GM23338 (cell line): ENCODE results near the gene FOXP1. TPM values are rescaled to one million over a fixed set of nuclear protein-coding genes. Genes with fewer than 3 reads are reported as not detected.

ENCODE experiments used
- ATAC-seq: fragments of 200-7000 bp; cut with Tn5 transposase; 3 replicates; pipeline ENCODE4 v1.9.1; 2020
- DNase-seq: peaks from one replicate; pipeline ENCODE4 v3.0.0-alpha.2; 2015; ENCODE audit warnings: low spot score
- H2AFZ ChIP-seq: fragments of 200-600 bp; sonication (generic); 2 replicates; pipeline ENCODE4 v1.8.0; 2016; ENCODE audit warnings: antibody characterized with exemption, mild to moderate bottlenecking, moderate library complexity
- H3F3A ChIP-seq: fragments of 200-600 bp; sonication (generic); replicated peaks from 2 replicates; pipeline ENCODE4 v1.8.0; 2017; ENCODE audit warnings: antibody characterized with exemption, mixed run types, low read depth
- H3K27ac ChIP-seq: fragments of 200-600 bp; sonication (generic); 2 replicates; pipeline ENCODE4 v1.6.1; 2016; ENCODE audit warnings: low read depth
- H3K27me3 ChIP-seq: fragments of 200-600 bp; sonication (generic); 2 replicates; pipeline ENCODE4 v1.8.0; 2016; ENCODE audit warnings: mild to moderate bottlenecking, mixed run types, moderate library complexity; ENCODE audit not compliant: insufficient read depth
- H3K36me3 ChIP-seq: fragments of 200-600 bp; sonication (generic); 2 replicates; pipeline ENCODE4 v1.8.0; 2016; ENCODE audit warnings: mild to moderate bottlenecking; ENCODE audit not compliant: insufficient read depth
- H3K4me1 ChIP-seq: fragments of 200-600 bp; sonication (generic); 2 replicates; pipeline ENCODE4 v1.8.0; 2016; ENCODE audit warnings: mild to moderate bottlenecking, moderate library complexity; ENCODE audit not compliant: insufficient read depth
- H3K4me2 ChIP-seq: fragments of 200-600 bp; sonication (generic); 2 replicates; pipeline ENCODE4 v1.7.1; 2017; ENCODE audit warnings: mixed run types
- H3K4me3 ChIP-seq: fragments of 200-600 bp; sonication (generic); 2 replicates; pipeline ENCODE4 v1.6.1; 2016; ENCODE audit warnings: mixed run types
- H3K79me2 ChIP-seq: fragments of 200-600 bp; sonication (generic); replicated peaks from 2 replicates; pipeline ENCODE4 v1.8.0; 2017; ENCODE audit warnings: mild to moderate bottlenecking; ENCODE audit not compliant: insufficient read depth
- H3K9me2 ChIP-seq: fragments of 200-600 bp; sonication (generic); 2 replicates; pipeline ENCODE4 v1.8.0; 2017; ENCODE audit not compliant: insufficient read depth
- H4K20me1 ChIP-seq: fragments of 200-600 bp; sonication (generic); replicated peaks from 2 replicates; pipeline ENCODE4 v1.8.0; 2017; ENCODE audit warnings: mild to moderate bottlenecking; ENCODE audit not compliant: insufficient read depth
- H3K27ac Mint-ChIP-seq: 2 replicates; pipeline ENCODE4 v1.8.0; 2020; ENCODE audit warnings: inconsistent platforms, mild to moderate bottlenecking, moderate library complexity, mixed read lengths
- H3K27me3 Mint-ChIP-seq: 3 replicates; pipeline ENCODE4 v1.8.0; 2022; ENCODE audit warnings: low read depth, mild to moderate bottlenecking, moderate library complexity, mixed read lengths, inconsistent platforms; ENCODE audit not compliant: insufficient read depth, poor library complexity
- H3K36me3 Mint-ChIP-seq: 3 replicates; pipeline ENCODE4 v1.8.0; 2021; ENCODE audit warnings: low read depth, mild to moderate bottlenecking, inconsistent platforms, moderate library complexity, mixed read lengths
- H3K4me1 Mint-ChIP-seq: 3 replicates; pipeline ENCODE4 v1.8.0; 2020; ENCODE audit warnings: mild to moderate bottlenecking, inconsistent platforms, mixed read lengths
- H3K4me3 Mint-ChIP-seq: 3 replicates; pipeline ENCODE4 v1.8.0; 2021; ENCODE audit warnings: moderate library complexity, mild to moderate bottlenecking, inconsistent platforms, mixed read lengths
- H3K9me3 Mint-ChIP-seq: 3 replicates; pipeline ENCODE4 v1.8.0; 2020; ENCODE audit warnings: moderate library complexity, mild to moderate bottlenecking, inconsistent platforms, mixed read lengths
- CREB1 ChIP-seq: fragments of 250-450 bp; sonication (Bioruptor Pico); IDR thresholded peaks from 2 replicates; pipeline ENCODE4 v1.5.0; 2020; ENCODE audit warnings: low read depth, mild to moderate bottlenecking, moderate library complexity
- CTCF ChIP-seq, 2 experiments: fragments of 200-600 bp in 1 of 2; sonication (generic) in 1 of 2; conservative IDR thresholded peaks; 2 replicates each; pipeline versions ENCODE4 v1.5.1 to v1.6.1; 2016 to 2017; ENCODE audit warnings: antibody characterized with exemption in 2 of 2, low read depth in 2 of 2, mild to moderate bottlenecking in 2 of 2, moderate library complexity in 1 of 2
- ETS1 ChIP-seq: IDR thresholded peaks from 2 replicates; pipeline ENCODE4 v1.6.1; 2016; ENCODE audit warnings: antibody characterized with exemption
- EZH2 ChIP-seq: fragments of 200-600 bp; sonication (generic); IDR thresholded peaks from one replicate; pipeline ENCODE4 v1.8.0; 2017; ENCODE audit warnings: antibody characterized with exemption, mild to moderate bottlenecking, low read depth; ENCODE audit not compliant: unreplicated experiment
- EZH2phosphoT487 ChIP-seq: fragments of 200-600 bp; sonication (generic); IDR thresholded peaks from one replicate; pipeline ENCODE4 v1.8.1; 2018; ENCODE audit warnings: antibody characterized with exemption; ENCODE audit not compliant: unreplicated experiment
- JUNB ChIP-seq: IDR thresholded peaks from one replicate; pipeline ENCODE4 v1.6.1; 2016; ENCODE audit warnings: antibody characterized with exemption; ENCODE audit not compliant: unreplicated experiment
- NANOG ChIP-seq: IDR thresholded peaks from 2 replicates; pipeline ENCODE4 v1.6.1; 2016; ENCODE audit warnings: antibody characterized with exemption, borderline replicate concordance
- POLR2AphosphoS5 ChIP-seq: IDR thresholded peaks from 2 replicates; pipeline ENCODE4 v1.6.1; 2016; ENCODE audit warnings: antibody characterized with exemption, low read depth
- REST ChIP-seq: IDR thresholded peaks from one replicate; pipeline ENCODE4 v1.6.1; 2018; ENCODE audit warnings: antibody characterized with exemption; ENCODE audit not compliant: unreplicated experiment
- STAT1 ChIP-seq: IDR thresholded peaks from one replicate; pipeline ENCODE4 v1.6.1; 2016; ENCODE audit warnings: antibody characterized with exemption; ENCODE audit not compliant: unreplicated experiment
- ZNF114 ChIP-seq: fragments of 250-450 bp; sonication (Bioruptor Pico); IDR thresholded peaks from 2 replicates; pipeline ENCODE4 v1.5.0; 2020; ENCODE audit warnings: mild to moderate bottlenecking, moderate library complexity
- ZNF331 ChIP-seq: fragments of 250-450 bp; sonication (Bioruptor Pico); IDR thresholded peaks from 2 replicates; pipeline ENCODE4 v1.5.0; 2020; ENCODE audit warnings: low read depth, mild to moderate bottlenecking, moderate library complexity
- ZNF462 ChIP-seq: fragments of 250-450 bp; sonication (Bioruptor Pico); IDR thresholded peaks from 2 replicates; pipeline ENCODE4 v1.5.0; 2020; ENCODE audit warnings: mild to moderate bottlenecking, moderate library complexity
- polyA plus RNA-seq: library from polyadenylated mRNA; unstranded; fragments of >200 nt; fragmentation: Nextera tagmentation; extraction: Ambion mirVana; gene quantifications from 2 replicates; pipeline ENCODE4 v1.2.1, GENCODE V29; 2016
- total RNA-seq: library from RNA; depleted of rRNA; stranded (reverse); fragments of >200 nt; shearing (Covaris generic); gene quantifications from 2 replicates; pipeline ENCODE4 v1.2.3, GENCODE V29; 2014

Gene FOXP1
- total and polyA plus RNA-seq, 2 experiments from 2014 or later: 32.9 to 35.5 TPM

GRCh38 chr3:71611099-71611498 lies 27.6 kb upstream of the FOXP1 start:
- ATAC-seq (no peak), DNase-seq (no peak)
- no peak overlapping the region for H3K4me2 ChIP-seq
- no peaks in the 10 kb centered on the region for H3K36me3 ChIP-seq
- no peak overlapping the region for H2AFZ ChIP-seq
- no peaks in the 10 kb centered on the region for H3K4me1 ChIP-seq
- H3K27me3 ChIP-seq: no peaks in the 10 kb centered on the region
- peaks cover 6% of the 10 kb centered on the region; the same call in 2 of the 3 replicates for H3K9me3 Mint-ChIP-seq
- H3K4me3 ChIP-seq: no peak overlapping the region
- no peaks in the 10 kb centered on the region for H3K9me2 ChIP-seq
- no peak overlapping the region for H3K4me3 Mint-ChIP-seq
- H3K4me1 Mint-ChIP-seq: no peaks in the 10 kb centered on the region
- H3K36me3 Mint-ChIP-seq: no peaks in the 10 kb centered on the region
- H3K27ac ChIP-seq: no peak overlapping the region
- H3K27me3 Mint-ChIP-seq: no peaks in the 10 kb centered on the region
- no peaks in the 10 kb centered on the region for H4K20me1 ChIP-seq
- H3F3A ChIP-seq: no peaks in the 10 kb centered on the region
- H3K27ac Mint-ChIP-seq: no peak overlapping the region
- no peaks in the 10 kb centered on the region for H3K79me2 ChIP-seq
- TF ChIP-seq ETS1 (no peak), NANOG (no peak), ZNF331 (no peak), JUNB (no peak), STAT1 (no peak), ZNF114 (CRISPR knock-in tag) (no peak), CTCF (conservative IDR thresholded peaks at IDR 0.05; ENCODE audit: low read depth in 2 of 2) (no peak), REST (no peak), EZH2phosphoT487 (no peak), EZH2 (no peak), CREB1 (CRISPR knock-in tag) (no peak), POLR2AphosphoS5 (no peak), ZNF462 (CRISPR knock-in tag) (no peak)
